Right lobe of liver (tissue), 4 donors: ENCODE results near the gene RERE.

Experiments
- CTCF ChIP-seq, 4 donors: fragments of 200-600 bp in 3 of 4; fragments of 450-650 bp in 1 of 4; IDR thresholded peaks; one replicate each; pipeline versions ENCODE4 v1.5.1 to v1.8.0; 2016 to 2022; ENCODE audit warnings: antibody characterized with exemption in 4 of 4, mild to moderate bottlenecking in 2 of 4
- POLR2A ChIP-seq: fragments of 450-650 bp; IDR thresholded peaks from one replicate; pipeline ENCODE4 v1.6.1; 2017; ENCODE audit warnings: antibody characterized with exemption, mild to moderate bottlenecking
- donor health status: DM: no; HTN: no; CAD: no.
- donor health status: DM: no; HTN: no; CAD: no.
- donor health status: DM: no; HTN: yes; CAD: no.

DNA sequence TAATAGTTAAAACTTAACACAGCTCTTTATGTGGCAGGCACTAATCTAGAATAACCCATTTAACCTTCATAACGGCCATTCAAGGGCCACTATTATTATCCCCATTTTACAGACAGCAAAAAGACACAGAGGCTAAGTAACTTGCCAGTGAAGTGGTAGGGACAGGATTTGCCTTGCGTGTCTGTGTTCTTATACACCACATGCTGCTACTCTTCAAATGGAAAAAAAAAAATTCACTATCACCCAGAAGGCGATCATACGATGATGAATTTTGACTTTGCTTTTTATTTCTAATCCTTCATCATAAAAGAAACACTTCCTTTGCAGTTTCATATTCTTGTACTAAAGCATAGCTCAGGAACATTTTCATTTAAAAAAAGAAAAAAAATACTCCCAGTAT is 65.5 kb downstream of the RERE start:
- TF ChIP-seq POLR2A, result no peak
- no peak for TF ChIP-seq CTCF (IDR thresholded peaks at IDR 0.05)
